ENCODE measurements around the gene CDC14B. TPM values are rescaled to one million over a fixed set of nuclear protein-coding genes. Genes with fewer than 3 reads are reported as not detected.
"Not testable (repeated sequence)": the region's sequence is repeated elsewhere in the genome, so short reads cannot be mapped to it uniquely, and the experiment has no call there.

The CDC14B gene
- polyA plus RNA-seq, 4 donors: 8.5 to 20.8 (median 14.1) TPM

DNA sequence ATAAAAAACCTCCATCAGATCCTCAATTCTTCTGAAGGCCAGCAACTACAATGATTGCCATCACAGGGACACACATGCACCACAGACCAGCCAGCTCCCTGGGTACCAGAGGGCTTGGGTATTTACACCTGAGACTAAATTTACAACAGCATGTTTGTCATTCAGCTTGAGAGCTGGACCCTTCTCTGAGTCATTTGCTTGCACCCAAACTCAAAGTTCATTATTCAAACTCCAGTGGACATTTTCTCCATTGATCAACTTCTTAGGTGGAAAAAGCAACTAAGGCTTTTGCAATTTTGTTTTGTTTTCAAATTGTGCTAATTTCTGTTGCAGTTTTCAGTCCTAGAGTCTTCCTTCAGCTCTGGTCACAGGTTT is 116.3 kb downstream of the CDC14B start:
- not testable (repeated sequence) for H3K27ac ChIP-seq (ENCODE audit: low read depth in 1 of 3, low read length in 2 of 3); FAIRE-seq; H3K4me3 ChIP-seq (ENCODE audit: low read depth in 1 of 3, low read length in 3 of 3); H3K9me3 ChIP-seq (ENCODE audit: control insufficient read depth in 2 of 2, insufficient read depth in 1 of 2, low read depth in 1 of 2, low read length in 1 of 2); DNase-seq; H3K4me1 ChIP-seq (ENCODE audit: control insufficient read depth in 3 of 3, insufficient read depth in 2 of 3, low read depth in 1 of 3, low read length in 2 of 3); H3K27me3 ChIP-seq (ENCODE audit: control insufficient read depth in 3 of 3, insufficient read depth in 3 of 3, low read length in 3 of 3)
- H3K36me3 ChIP-seq (ENCODE audit: control insufficient read depth in 3 of 3, insufficient read depth in 2 of 3, low read depth in 1 of 3, low read length in 3 of 3): peaks cover 0 to 21% (median 4%) of the 10 kb centered on the region in 3 donors

DNA sequence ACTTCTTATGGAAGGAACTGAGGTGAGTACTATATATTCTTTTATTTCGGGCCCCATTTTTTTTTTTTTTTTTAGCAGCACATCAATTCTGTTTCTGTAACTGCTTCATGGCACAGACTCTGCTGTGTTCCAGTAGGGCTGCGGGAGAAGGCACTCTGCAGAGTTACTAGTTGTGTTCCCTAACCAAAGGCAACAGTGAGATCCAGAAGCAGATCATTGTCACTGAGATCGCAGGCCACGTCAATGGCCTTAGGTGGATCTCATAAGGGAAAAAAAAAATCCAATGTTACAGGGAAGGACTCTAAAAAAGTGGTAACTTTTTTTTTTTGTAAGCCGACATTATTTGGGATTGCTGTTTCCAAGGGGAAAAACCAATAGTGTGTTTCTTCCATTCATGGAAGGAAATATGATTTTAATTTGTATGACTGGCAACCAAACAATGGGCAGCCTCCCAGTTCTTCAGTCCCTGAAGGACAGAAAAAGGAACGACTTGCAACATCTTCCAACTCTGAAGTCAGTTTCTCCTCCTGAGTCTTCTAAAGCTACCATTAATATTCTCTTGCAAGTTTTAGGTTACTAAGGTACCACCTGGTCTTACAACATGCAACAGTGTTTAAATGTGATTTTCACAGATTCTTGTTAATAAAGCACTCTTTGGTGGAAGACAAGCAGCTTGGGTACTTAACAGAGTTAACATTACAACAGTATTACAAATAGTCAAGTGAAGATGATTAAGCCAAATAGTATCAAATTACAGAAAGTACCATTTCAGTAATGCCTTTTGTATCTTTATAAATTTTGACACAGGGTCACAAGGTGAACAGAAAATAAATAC is 116.9 kb downstream of the CDC14B start:
- WGBS, 3 donors: 80 to 97% (median 93%) methylated on average over 6 of the region's 6 CpGs
- Histone ChIP-seq H3K4me3 (ENCODE audit: low read depth in 1 of 3, low read length in 3 of 3) (no peak overlapping the region), H3K27ac (ENCODE audit: low read depth in 1 of 3, low read length in 2 of 3) (no peak overlapping the region), H3K27me3 (ENCODE audit: control insufficient read depth in 3 of 3, insufficient read depth in 3 of 3, low read length in 3 of 3) (no peaks in the 10 kb centered on the region), H3K4me1 (ENCODE audit: control insufficient read depth in 3 of 3, insufficient read depth in 2 of 3, low read depth in 1 of 3, low read length in 2 of 3) (no peaks in the 10 kb centered on the region), H3K9me3 (ENCODE audit: control insufficient read depth in 2 of 2, insufficient read depth in 1 of 2, low read depth in 1 of 2, low read length in 1 of 2) (no peaks in the 10 kb centered on the region), H3K36me3 (ENCODE audit: control insufficient read depth in 3 of 3, insufficient read depth in 2 of 3, low read depth in 1 of 3, low read length in 3 of 3) (peaks cover 0 to 21% (median 4%) of the 10 kb centered on the region in 3 donors)
- FAIRE-seq (no peak), DNase-seq (no peak)

DNA sequence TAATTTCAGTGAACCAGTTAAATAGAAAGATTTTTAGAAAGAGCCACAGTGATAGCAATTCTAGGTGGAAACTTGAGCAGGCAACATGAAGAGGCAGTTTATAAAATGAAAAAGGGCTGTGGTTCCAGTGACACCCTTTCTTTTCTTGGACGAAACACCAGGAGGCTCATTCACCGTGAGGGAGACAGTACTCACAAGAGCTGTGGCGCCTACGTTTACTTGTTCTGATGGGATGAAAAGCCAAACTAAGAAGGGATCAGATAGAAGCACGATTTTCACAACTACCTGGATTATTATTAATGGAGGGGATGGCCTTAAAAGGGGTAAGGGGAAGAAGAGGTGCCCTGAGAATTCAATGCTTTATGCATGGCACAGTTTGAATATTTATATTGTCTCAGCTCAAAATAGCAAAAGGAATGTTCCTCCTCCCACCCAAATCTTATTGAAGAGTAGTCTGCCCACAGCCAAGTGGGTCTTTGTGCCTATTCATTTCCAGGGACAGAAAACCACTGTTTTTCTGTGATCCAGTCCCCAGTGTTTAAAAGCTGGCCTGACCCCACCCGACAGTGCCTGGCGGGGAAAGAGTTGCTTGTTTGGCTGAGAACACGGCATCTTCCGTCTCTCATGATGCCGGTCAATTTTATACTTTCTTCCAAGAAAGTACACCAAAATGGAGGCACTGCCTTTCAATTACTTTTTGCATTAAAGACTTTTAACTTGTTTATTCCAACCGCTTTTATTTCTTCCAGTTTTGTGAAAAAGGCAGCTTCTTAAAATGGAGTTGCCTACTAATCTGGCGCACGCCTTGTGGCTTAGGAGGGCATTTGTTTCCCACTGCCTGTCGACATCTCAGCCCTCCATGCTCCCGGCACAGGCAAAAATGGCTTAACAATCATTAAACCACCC is 117.8 kb downstream of the CDC14B start:
- peak overlapping the region in 1 of 3 donors; percentile 37 for H3K27ac ChIP-seq (ENCODE audit: low read depth in 1 of 3, low read length in 2 of 3)
- no peak for DNase-seq
- no peak overlapping the region for H3K4me3 ChIP-seq (ENCODE audit: low read depth in 1 of 3, low read length in 3 of 3)
- no peaks in the 10 kb centered on the region for H3K27me3 ChIP-seq (ENCODE audit: control insufficient read depth in 3 of 3, insufficient read depth in 3 of 3, low read length in 3 of 3)
- peaks cover 0 to 24% (median 4%) of the 10 kb centered on the region in 3 donors for H3K36me3 ChIP-seq (ENCODE audit: control insufficient read depth in 3 of 3, insufficient read depth in 2 of 3, low read depth in 1 of 3, low read length in 3 of 3)
- WGBS, 3 donors: 91 to 94% (median 91%) methylated on average over 15 of the region's 15 CpGs
- H3K9me3 ChIP-seq (ENCODE audit: control insufficient read depth in 2 of 2, insufficient read depth in 1 of 2, low read depth in 1 of 2, low read length in 1 of 2): no peaks in the 10 kb centered on the region
- H3K4me1 ChIP-seq (ENCODE audit: control insufficient read depth in 3 of 3, insufficient read depth in 2 of 3, low read depth in 1 of 3, low read length in 2 of 3): no peaks in the 10 kb centered on the region
- no peak for FAIRE-seq

DNA sequence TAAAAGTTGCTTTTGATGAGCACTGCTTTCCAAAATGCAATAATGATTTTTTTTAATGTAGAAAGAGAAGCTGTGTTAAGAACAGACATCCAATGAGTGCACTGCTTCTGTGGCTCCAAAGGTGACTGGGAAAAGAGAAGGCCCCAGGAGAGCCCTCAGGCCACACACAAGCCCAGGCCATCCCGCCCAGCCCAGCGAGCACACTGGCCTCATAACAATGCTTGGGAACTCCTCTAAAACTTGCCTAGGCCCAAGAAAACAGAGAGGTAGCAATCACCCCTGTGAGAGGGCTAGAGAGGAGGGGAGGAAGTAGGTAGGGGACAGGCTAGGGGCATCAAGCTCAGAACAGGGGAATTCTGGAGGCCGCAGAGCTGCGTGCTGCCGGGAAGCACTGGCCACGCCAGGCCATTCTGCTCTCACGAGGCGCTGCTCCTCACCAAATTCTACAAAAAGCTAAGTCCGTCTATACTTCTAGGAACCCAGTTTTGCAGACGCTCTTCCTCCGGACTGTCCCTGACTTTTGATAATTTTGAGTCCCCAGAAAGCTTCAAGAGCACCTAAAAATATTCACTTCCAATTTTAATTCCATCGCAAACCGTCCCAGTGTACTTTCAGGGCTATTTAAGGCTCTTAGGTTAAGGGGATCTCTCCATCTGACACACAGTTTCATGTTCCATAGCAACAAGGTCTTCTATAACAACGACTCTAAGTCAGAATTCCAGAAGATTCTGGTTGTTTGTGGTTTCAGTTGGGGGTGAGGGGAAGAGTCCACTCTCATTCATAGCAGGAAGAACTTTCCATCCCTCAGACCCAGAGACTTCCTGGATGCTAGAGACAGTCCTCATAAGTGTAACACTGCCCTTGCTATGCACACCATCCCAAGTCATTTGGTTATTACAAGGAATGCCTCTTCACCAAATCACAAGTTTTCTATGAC is 118.7 kb downstream of the CDC14B start:
- DNase-seq (no peak), FAIRE-seq (no peak)
- 88 to 97% (median 94%) methylated on average over 13 to 14 of the region's 14 CpGs for WGBS, 3 donors
- no peak overlapping the region for H3K4me3 ChIP-seq (ENCODE audit: low read depth in 1 of 3, low read length in 3 of 3)
- no peaks in the 10 kb centered on the region for H3K9me3 ChIP-seq (ENCODE audit: control insufficient read depth in 2 of 2, insufficient read depth in 1 of 2, low read depth in 1 of 2, low read length in 1 of 2)
- peaks cover 0 to 21% (median 4%) of the 10 kb centered on the region in 3 donors for H3K36me3 ChIP-seq (ENCODE audit: control insufficient read depth in 3 of 3, insufficient read depth in 2 of 3, low read depth in 1 of 3, low read length in 3 of 3)
- H3K4me1 ChIP-seq (ENCODE audit: control insufficient read depth in 3 of 3, insufficient read depth in 2 of 3, low read depth in 1 of 3, low read length in 2 of 3): no peaks in the 10 kb centered on the region
- no peak overlapping the region for H3K27ac ChIP-seq (ENCODE audit: low read depth in 1 of 3, low read length in 2 of 3)
- no peaks in the 10 kb centered on the region for H3K27me3 ChIP-seq (ENCODE audit: control insufficient read depth in 3 of 3, insufficient read depth in 3 of 3, low read length in 3 of 3)

DNA sequence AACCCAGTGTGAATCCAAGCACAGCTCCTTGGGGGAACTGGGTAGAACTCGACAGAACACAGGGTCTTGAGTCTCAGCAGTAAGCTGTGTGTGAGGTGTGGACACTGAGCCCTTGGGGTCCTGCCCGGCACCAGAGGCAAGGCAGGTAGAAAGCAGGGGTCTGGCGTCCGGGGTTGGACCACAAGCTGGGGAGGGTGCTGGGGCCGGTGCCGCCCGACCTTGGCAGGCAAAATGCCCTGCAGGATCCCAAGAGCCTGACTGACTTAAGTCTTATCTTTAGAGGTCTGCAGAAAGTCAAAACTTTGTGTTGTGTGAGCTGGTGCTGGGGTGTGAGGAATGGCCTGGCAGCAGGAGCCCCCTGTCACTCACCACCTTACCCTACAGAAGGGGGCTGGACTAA is 120.4 kb downstream of the CDC14B start:
- no peak overlapping the region for H3K4me3 ChIP-seq (ENCODE audit: low read depth in 1 of 3, low read length in 3 of 3)
- peaks cover 0 to 19% (median 0%) of the 10 kb centered on the region in 3 donors for H3K36me3 ChIP-seq (ENCODE audit: control insufficient read depth in 3 of 3, insufficient read depth in 2 of 3, low read depth in 1 of 3, low read length in 3 of 3)
- H3K4me1 ChIP-seq (ENCODE audit: control insufficient read depth in 3 of 3, insufficient read depth in 2 of 3, low read depth in 1 of 3, low read length in 2 of 3): no peaks in the 10 kb centered on the region
- H3K27me3 ChIP-seq (ENCODE audit: control insufficient read depth in 3 of 3, insufficient read depth in 3 of 3, low read length in 3 of 3): no peaks in the 10 kb centered on the region
- FAIRE-seq: no peak
- H3K27ac ChIP-seq (ENCODE audit: low read depth in 1 of 3, low read length in 2 of 3): no peak overlapping the region
- WGBS, 3 donors: 90 to 94% (median 92%) methylated on average over 7 of the region's 7 CpGs
- no peaks in the 10 kb centered on the region for H3K9me3 ChIP-seq (ENCODE audit: control insufficient read depth in 2 of 2, insufficient read depth in 1 of 2, low read depth in 1 of 2, low read length in 1 of 2)
- DNase-seq: no peak

DNA sequence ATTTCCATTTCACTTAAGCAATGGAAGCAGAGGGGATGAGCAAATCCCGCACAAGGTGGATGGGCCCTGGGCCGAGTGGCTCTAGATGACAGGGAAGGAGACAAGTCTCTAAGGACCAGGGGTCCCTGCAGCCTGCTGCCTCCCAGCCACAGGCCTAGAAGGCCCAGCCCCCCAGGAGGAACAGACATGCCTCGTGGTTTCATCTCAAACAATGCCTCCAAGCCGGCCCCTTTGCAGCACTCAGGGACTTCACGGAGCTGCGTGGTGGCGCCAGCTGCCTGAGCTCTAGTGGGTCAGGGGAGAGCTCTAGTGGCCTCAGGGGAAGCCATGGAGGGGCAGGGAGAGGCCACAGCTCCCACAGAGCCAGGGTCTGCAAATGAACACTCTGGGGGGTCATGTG is 120.8 kb downstream of the CDC14B start:
- Histone ChIP-seq H3K9me3 (ENCODE audit: control insufficient read depth in 2 of 2, insufficient read depth in 1 of 2, low read depth in 1 of 2, low read length in 1 of 2) (no peaks in the 10 kb centered on the region), H3K36me3 (ENCODE audit: control insufficient read depth in 3 of 3, insufficient read depth in 2 of 3, low read depth in 1 of 3, low read length in 3 of 3) (peaks cover 0 to 15% (median 0%) of the 10 kb centered on the region in 3 donors), H3K4me1 (ENCODE audit: control insufficient read depth in 3 of 3, insufficient read depth in 2 of 3, low read depth in 1 of 3, low read length in 2 of 3) (no peaks in the 10 kb centered on the region), H3K4me3 (ENCODE audit: low read depth in 1 of 3, low read length in 3 of 3) (no peak overlapping the region), H3K27me3 (ENCODE audit: control insufficient read depth in 3 of 3, insufficient read depth in 3 of 3, low read length in 3 of 3) (no peaks in the 10 kb centered on the region), H3K27ac (ENCODE audit: low read depth in 1 of 3, low read length in 2 of 3) (no peak overlapping the region)
- no peak for DNase-seq
- no peak for FAIRE-seq
- WGBS, 3 donors: 82 to 94% (median 83%) methylated on average over 7 of the region's 7 CpGs

DNA sequence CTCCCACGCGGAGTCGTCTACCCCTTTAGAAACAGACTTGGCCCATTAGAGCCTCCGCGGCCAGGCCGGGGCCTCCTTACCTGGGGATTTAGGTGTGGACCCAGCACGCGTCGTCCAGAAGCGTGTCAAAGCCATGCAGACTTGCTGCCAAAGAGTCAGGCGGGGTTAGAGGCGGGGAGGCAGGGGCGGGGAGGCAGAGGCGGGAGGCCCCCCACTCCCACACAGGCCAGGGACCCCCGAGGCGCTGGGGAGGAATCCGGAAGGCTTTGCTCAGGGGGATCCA is 122.6 kb downstream of the CDC14B start:
- Histone ChIP-seq H3K36me3 (ENCODE audit: control insufficient read depth in 3 of 3, insufficient read depth in 2 of 3, low read depth in 1 of 3, low read length in 3 of 3) (peaks cover 0 to 25% (median 0%) of the 10 kb centered on the region in 3 donors), H3K27me3 (ENCODE audit: control insufficient read depth in 3 of 3, insufficient read depth in 3 of 3, low read length in 3 of 3) (no peaks in the 10 kb centered on the region), H3K27ac (ENCODE audit: low read depth in 1 of 3, low read length in 2 of 3) (no peak overlapping the region), H3K4me3 (ENCODE audit: low read depth in 1 of 3, low read length in 3 of 3) (no peak overlapping the region), H3K9me3 (ENCODE audit: control insufficient read depth in 2 of 2, insufficient read depth in 1 of 2, low read depth in 1 of 2, low read length in 1 of 2) (no peaks in the 10 kb centered on the region), H3K4me1 (ENCODE audit: control insufficient read depth in 3 of 3, insufficient read depth in 2 of 3, low read depth in 1 of 3, low read length in 2 of 3) (no peaks in the 10 kb centered on the region)
- 94 to 96% (median 94%) methylated on average over 13 to 17 of the region's 17 CpGs for WGBS, 3 donors
- no peak for FAIRE-seq
- no peak for DNase-seq
